Erythroblast (primary cell): ENCODE results near the gene RAB41.
"Not testable (repeated sequence)": the region's sequence is repeated elsewhere in the genome, so short reads cannot be mapped to it uniquely, and the experiment has no call there.

Source experiments
- GATA1 ChIP-seq: IDR thresholded peaks from 2 replicates; pipeline ENCODE4 v1.6.1; 2011; ENCODE audit warnings: low read depth, mild to moderate bottlenecking, control low read depth, low read length, moderate library complexity
- POLR2A ChIP-seq: IDR thresholded peaks from 2 replicates; pipeline ENCODE4 v1.6.1; 2011; ENCODE audit warnings: mild to moderate bottlenecking, low read length

GRCh38 chrX:70243601-70244000 is 38.4 kb upstream of the RAB41 start:
- TF ChIP-seq POLR2A, GATA1: not testable (repeated sequence)
